GM03348 (cell line): ENCODE data around the gene NOS3.

Experiments used
- DNase-seq: peaks from one replicate; pipeline ENCODE4 v3.0.0; 2012; ENCODE audit warnings: low spot score

The NOS3 gene

GRCh38 chr7:151059367-151060112 is 68.7 kb downstream of the NOS3 start, which contains the start of gene SLC4A2:
SLC4A2 (plus strand) TSS chr7:151059589; CDS start chr7:151061988, 2,399 bp downstream.
- DNase-seq = peak; percentile 98

- no peak for DNase-seq
Observed at GRCh38 chr7:151060113-151060415, 69.2 kb downstream of the NOS3 start.

GRCh38 chr7:151060416-151061212 is 69.8 kb downstream of the NOS3 start:
- peak; percentile 58 for DNase-seq

GRCh38 chr7:151061213-151062110 is 70.6 kb downstream of the NOS3 start:
- no peak for DNase-seq

GRCh38 chr7:151062111-151062398 is 71.2 kb downstream of the NOS3 start:
- no peak for DNase-seq

- DNase-seq = peak; percentile 44
Observed at GRCh38 chr7:151062399-151063211, 71.8 kb downstream of the NOS3 start.

GRCh38 chr7:151063212-151063561 is 72.4 kb downstream of the NOS3 start:
- no peak for DNase-seq
